Measurements from ENCODE around the gene DBH.

DNA sequence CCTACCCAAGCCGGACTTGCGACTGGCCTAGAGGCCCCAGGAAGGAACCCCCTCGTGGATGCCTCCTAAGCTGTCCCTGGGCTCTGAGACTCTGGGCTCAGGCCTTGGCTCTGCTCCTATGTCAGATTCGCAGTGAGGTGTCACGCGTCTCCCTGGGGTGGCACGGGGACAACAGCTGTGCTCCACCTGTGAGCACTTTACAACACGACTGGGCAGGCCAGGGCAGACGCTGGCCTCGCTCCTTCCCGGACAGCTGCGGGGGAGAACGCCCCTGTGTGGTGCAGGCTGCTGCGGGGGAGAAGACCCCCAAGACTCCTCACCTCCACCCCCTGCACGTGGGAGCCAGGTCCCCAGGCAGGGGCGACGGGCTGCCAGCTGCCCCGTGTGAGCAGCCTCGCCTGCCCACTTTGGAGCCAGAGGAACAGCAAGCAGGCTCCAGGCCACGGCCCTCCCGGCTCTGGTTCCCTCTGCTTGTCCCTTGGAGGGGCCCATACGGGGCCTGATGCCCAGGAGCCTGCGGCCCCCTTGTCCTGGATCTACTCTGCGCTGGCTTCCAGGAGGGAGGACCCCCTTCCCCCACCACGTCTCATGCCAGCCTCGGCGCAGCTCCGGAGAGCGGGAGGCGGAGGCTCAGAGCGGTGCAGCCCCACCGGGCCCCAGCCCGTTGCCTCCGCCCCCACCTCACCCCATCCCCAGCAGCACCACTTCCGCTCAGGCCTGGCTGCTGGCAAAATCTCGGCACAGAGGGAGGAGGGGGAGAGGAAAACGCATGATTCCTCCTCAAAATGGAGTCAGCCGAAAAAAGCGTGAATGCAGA, 66.0 kb downstream of the DBH start:
- TF ChIP-seq, protein P1, sequence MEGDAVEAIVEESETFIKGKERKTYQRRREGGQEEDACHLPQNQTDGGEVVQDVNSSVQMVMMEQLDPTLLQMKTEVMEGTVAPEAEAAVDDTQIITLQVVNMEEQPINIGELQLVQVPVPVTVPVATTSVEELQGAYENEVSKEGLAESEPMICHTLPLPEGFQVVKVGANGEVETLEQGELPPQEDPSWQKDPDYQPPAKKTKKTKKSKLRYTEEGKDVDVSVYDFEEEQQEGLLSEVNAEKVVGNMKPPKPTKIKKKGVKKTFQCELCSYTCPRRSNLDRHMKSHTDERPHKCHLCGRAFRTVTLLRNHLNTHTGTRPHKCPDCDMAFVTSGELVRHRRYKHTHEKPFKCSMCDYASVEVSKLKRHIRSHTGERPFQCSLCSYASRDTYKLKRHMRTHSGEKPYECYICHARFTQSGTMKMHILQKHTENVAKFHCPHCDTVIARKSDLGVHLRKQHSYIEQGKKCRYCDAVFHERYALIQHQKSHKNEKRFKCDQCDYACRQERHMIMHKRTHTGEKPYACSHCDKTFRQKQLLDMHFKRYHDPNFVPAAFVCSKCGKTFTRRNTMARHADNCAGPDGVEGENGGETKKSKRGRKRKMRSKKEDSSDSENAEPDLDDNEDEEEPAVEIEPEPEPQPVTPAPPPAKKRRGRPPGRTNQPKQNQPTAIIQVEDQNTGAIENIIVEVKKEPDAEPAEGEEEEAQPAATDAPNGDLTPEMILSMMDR (IDR thresholded peaks at IDR 0.05) = no peak
- no peak for TF ChIP-seq POLR2A (IDR thresholded peaks at IDR 0.05)
